ENCODE data around the gene OR2A7. TPM values are rescaled to one million over a fixed set of nuclear protein-coding genes. Genes with fewer than 3 reads are reported as not detected.
"Not testable (repeated sequence)": the region's sequence is repeated elsewhere in the genome, so short reads cannot be mapped to it uniquely, and the experiment has no call there.

The OR2A7 gene
- total and polyA plus RNA-seq, 8 donors, result 1.3 to 5.7 (median 3.3) TPM

GRCh38 chr7:144223675-144224074, 40.9 kb downstream of the OR2A7 start:
- H3K27ac ChIP-seq; H3K27me3 ChIP-seq; H3K4me3 ChIP-seq; FAIRE-seq; ATAC-seq; DNase-seq; H3K9me3 ChIP-seq; H3K36me3 ChIP-seq; H3K4me1 ChIP-seq; intact Hi-C loops (cut with DNase I): not testable (repeated sequence)

DNA sequence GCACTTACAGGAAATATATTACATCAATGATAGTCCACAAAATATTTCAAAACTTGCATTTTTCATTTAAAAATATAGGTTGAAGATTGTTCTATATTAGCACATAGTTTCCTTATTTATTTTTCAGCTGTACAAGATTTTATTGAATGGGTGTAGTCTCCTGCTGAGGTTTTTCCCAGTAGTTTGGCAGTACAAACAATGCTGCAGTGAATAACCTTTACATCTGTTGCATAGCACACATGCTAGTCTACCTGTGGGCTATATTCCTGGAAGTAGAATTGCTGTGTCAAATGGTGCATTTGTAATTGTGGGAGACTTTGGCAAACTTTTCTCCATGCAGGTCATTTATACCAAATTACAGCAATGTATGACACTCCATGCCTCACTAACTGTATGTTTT, 44.1 kb downstream of the OR2A7 start:
- H3K36me3 ChIP-seq; H3K4me1 ChIP-seq; H3K27ac ChIP-seq; H3K9me3 ChIP-seq; H3K4me3 ChIP-seq; DNase-seq; FAIRE-seq; ATAC-seq; intact Hi-C loops (cut with DNase I); H3K27me3 ChIP-seq: not testable (repeated sequence)

- intact Hi-C loops (cut with DNase I); FAIRE-seq; H3K27ac ChIP-seq; H3K4me3 ChIP-seq; H3K4me1 ChIP-seq; H3K9me3 ChIP-seq; DNase-seq; H3K27me3 ChIP-seq; H3K36me3 ChIP-seq: not testable (repeated sequence)
- no CpG with 5 or more reads among the region's 4 CpGs for WGBS, 2 donors
- ATAC-seq, result peak; percentile 56 to 82 (median 72)
Measured at GRCh38 chr7:144219149-144219548, 45.4 kb downstream of the OR2A7 start.

DNA sequence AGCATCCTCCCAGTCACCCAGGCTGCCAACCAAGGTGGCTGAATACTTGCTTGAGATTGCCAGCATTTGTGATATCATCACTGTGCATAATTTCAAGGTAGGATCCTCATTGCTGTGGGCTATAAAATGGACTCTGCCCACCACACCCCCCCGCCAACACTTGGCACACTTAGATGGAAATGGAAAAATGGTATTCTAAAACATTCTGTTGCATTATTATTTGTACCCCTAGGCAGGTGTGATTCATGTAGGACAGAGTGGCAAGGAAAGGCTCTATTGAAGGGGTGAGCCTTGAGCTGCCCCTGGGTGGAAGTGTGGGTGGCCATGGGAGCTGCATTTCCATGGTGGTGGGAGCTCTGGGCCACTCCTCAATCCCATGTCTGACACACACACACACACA, 46.0 kb downstream of the OR2A7 start:
- intact Hi-C loops (cut with DNase I); FAIRE-seq; H3K27me3 ChIP-seq; H3K4me3 ChIP-seq; H3K9me3 ChIP-seq; DNase-seq; ATAC-seq; H3K27ac ChIP-seq; H3K4me1 ChIP-seq; H3K36me3 ChIP-seq: not testable (repeated sequence)
- WGBS, 2 donors, result 97 to 100% methylated on average over 1 of the region's 1 CpG

- intact Hi-C loops (cut with DNase I); DNase-seq; ATAC-seq; H3K27me3 ChIP-seq; H3K27ac ChIP-seq; H3K4me1 ChIP-seq; H3K9me3 ChIP-seq; H3K36me3 ChIP-seq; FAIRE-seq; H3K4me3 ChIP-seq: not testable (repeated sequence)
Measured at GRCh38 chr7:144217200-144217599, 47.4 kb downstream of the OR2A7 start.

Other genes with a start within 250 kb of the OR2A7 start
- gene OR2A5, start 215.8 kb downstream of the OR2A7 start, total RNA-seq, result not detected
- not detected for gene OR2A5, start 215.8 kb downstream of the OR2A7 start, polyA plus RNA-seq
- not detected for gene OR2A25, start 195.0 kb downstream of the OR2A7 start, total RNA-seq
- gene OR2A25, start 195.0 kb downstream of the OR2A7 start, polyA plus RNA-seq, result under 1 TPM in 1 of 2 donors, not detected in 1; 0.12 TPM
- not detected for gene OR2A12, start 178.5 kb downstream of the OR2A7 start, total RNA-seq
- not detected for gene OR2A12, start 178.5 kb downstream of the OR2A7 start, polyA plus RNA-seq
- gene OR2A2, start 155.2 kb downstream of the OR2A7 start, total RNA-seq, result not detected
- gene OR2A2, start 155.2 kb downstream of the OR2A7 start, polyA plus RNA-seq, result not detected
- not detected for gene OR2A14, start 141.6 kb downstream of the OR2A7 start, total RNA-seq
- not detected for gene OR2A14, start 141.6 kb downstream of the OR2A7 start, polyA plus RNA-seq
- gene CTAGE4, start 81.3 kb downstream of the OR2A7 start, total RNA-seq, result 1 to 10 TPM in 4 of 6 donors, under 1 TPM in 2; 0.51 to 5.4 (median 1.5) TPM
- 1 to 10 TPM; 2.7 to 4.0 TPM for gene CTAGE4, start 81.3 kb downstream of the OR2A7 start, polyA plus RNA-seq
- gene ARHGEF35, start 69.0 kb downstream of the OR2A7 start, total RNA-seq, result 10 to 100 TPM in 1 of 6 donors, 1 to 10 TPM in 5; 5.1 to 10.6 (median 7.6) TPM
- gene ARHGEF35, start 69.0 kb downstream of the OR2A7 start, polyA plus RNA-seq, result 1 to 10 TPM; 6.1 to 7.1 TPM
- not detected for gene OR2A42, start 25.2 kb downstream of the OR2A7 start, total RNA-seq
- gene OR2A42, start 25.2 kb downstream of the OR2A7 start, polyA plus RNA-seq, result not detected
- gene CTAGE8, start 4.5 kb upstream of the OR2A7 start, total RNA-seq, result 1 to 10 TPM in 5 of 6 donors, under 1 TPM in 1; 0.72 to 2.6 (median 1.7) TPM
- 1 to 10 TPM in 1 of 2 donors, not detected in 1; 1.8 TPM for gene CTAGE8, start 4.5 kb upstream of the OR2A7 start, polyA plus RNA-seq
- gene OR2A1, start 47.6 kb upstream of the OR2A7 start, total RNA-seq, result not detected
- gene OR2A1, start 47.6 kb upstream of the OR2A7 start, polyA plus RNA-seq, result under 1 TPM in 1 of 2 donors, not detected in 1; 0.14 TPM
- 10 to 100 TPM; 14.2 to 28.4 (median 17.3) TPM for gene ARHGEF5, start 90.6 kb upstream of the OR2A7 start, total RNA-seq
- 1 to 10 TPM; 8.4 to 9.1 TPM for gene ARHGEF5, start 90.6 kb upstream of the OR2A7 start, polyA plus RNA-seq
- not detected for gene NOBOX, start 138.9 kb upstream of the OR2A7 start, total RNA-seq
- not detected for gene NOBOX, start 138.9 kb upstream of the OR2A7 start, polyA plus RNA-seq

Data from pancreas (tissue), 10 donors.